ENCODE data around the gene SIX1.

Gene SIX1

GRCh38 chr14:60642270-60643140 is 6.8 kb downstream of the SIX1 start:
- DNase-seq (ENCODE audit: low spot score): no peak

GRCh38 chr14:60641742-60642269 is 7.5 kb downstream of the SIX1 start:
- DNase-seq (ENCODE audit: low spot score): no peak

- no peak for DNase-seq (ENCODE audit: low spot score)
These were observed 8.2 kb downstream of the SIX1 start for GRCh38 chr14:60640859-60641741.

- no peak for DNase-seq (ENCODE audit: low spot score)
These were observed 9.6 kb downstream of the SIX1 start for GRCh38 chr14:60639674-60640073.

- peak; percentile 73 for DNase-seq (ENCODE audit: low spot score)
These were observed 11.6 kb downstream of the SIX1 start for GRCh38 chr14:60637479-60638315.

GRCh38 chr14:60636879-60637478 is 12.3 kb downstream of the SIX1 start:
- no peak for DNase-seq (ENCODE audit: low spot score)

GRCh38 chr14:60634153-60634552 is 15.1 kb downstream of the SIX1 start:
- DNase-seq (ENCODE audit: low spot score): no peak

GRCh38 chr14:60632777-60633176 is 16.5 kb downstream of the SIX1 start:
- no peak for DNase-seq (ENCODE audit: low spot score)

GRCh38 chr14:60632257-60632656 is 17.0 kb downstream of the SIX1 start:
- no peak for DNase-seq (ENCODE audit: low spot score)

GRCh38 chr14:60631842-60632241 is 17.4 kb downstream of the SIX1 start:
- no peak for DNase-seq (ENCODE audit: low spot score)

- DNase-seq (ENCODE audit: low spot score): no peak
These were observed 19.1 kb downstream of the SIX1 start for GRCh38 chr14:60630129-60630528.

- DNase-seq (ENCODE audit: low spot score): no peak
These were observed 20.4 kb downstream of the SIX1 start for GRCh38 chr14:60628892-60629291.

- no peak for DNase-seq (ENCODE audit: low spot score)
These were observed 26.4 kb downstream of the SIX1 start for GRCh38 chr14:60622917-60623257.

GRCh38 chr14:60622210-60622916 is 26.9 kb downstream of the SIX1 start:
- DNase-seq (ENCODE audit: low spot score): no peak

- DNase-seq (ENCODE audit: low spot score): no peak
These were observed 27.9 kb downstream of the SIX1 start for GRCh38 chr14:60621386-60621785.

- no peak for DNase-seq (ENCODE audit: low spot score)
These were observed 31.0 kb downstream of the SIX1 start for GRCh38 chr14:60618241-60618640.

GRCh38 chr14:60616461-60616959 is 32.8 kb downstream of the SIX1 start:
- DNase-seq (ENCODE audit: low spot score): peak; percentile 17

GRCh38 chr14:60602291-60602690 is 47.0 kb downstream of the SIX1 start:
- DNase-seq (ENCODE audit: low spot score): no peak

GRCh38 chr14:60599727-60600126 is 49.5 kb downstream of the SIX1 start:
- DNase-seq (ENCODE audit: low spot score): no peak

- no peak for DNase-seq (ENCODE audit: low spot score)
These were observed 53.1 kb downstream of the SIX1 start for GRCh38 chr14:60596139-60596538.

GRCh38 chr14:60594062-60594461 is 55.2 kb downstream of the SIX1 start:
- DNase-seq (ENCODE audit: low spot score): no peak

All from iPS-NIHi11 (cell line).